ENCODE data around the gene ZNF808. TPM values are rescaled to one million over a fixed set of nuclear protein-coding genes. Genes with fewer than 3 reads are reported as not detected.

The ZNF808 gene
- total and polyA plus RNA-seq, 9 of the 15 experiments (the other 6 are each of a cell fraction or from before 2014, with no cell fraction given), result 3.1 to 20.1 (median 10.9) TPM

GRCh38 chr19:52584736-52585440 lies 57.4 kb downstream of the ZNF808 start (continued):
- TF ChIP-seq MEF2D (tag; conservative IDR thresholded peaks at IDR 0.05; ENCODE audit: low read depth), result no peak
- TF ChIP-seq ZNF217 (CRISPR knock-in tag; IDR thresholded peaks at IDR 0.05), result no peak

DNA sequence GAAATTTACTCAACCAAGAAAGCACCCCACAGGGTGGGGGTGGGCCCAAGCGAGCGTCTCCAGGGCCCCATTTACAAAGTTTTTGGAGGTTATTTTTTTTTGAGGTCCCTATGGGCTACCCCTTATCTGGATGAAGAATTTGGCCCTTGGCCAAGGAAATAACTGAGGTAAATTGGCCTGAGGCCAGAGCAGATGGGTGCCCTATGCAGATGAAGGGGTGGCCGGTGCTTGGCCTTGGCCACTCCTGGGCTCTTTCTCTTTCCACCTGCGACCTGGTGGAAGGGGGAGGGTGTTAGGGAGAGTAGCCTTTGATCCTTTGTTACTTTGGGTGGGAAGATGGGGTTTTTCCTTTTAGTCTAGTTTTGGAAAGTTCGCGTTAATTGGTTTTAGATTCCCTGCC lies 58.1 kb downstream of the ZNF808 start:
- ATAC-seq (no peak), DNase-seq (ENCODE audit: extremely low read depth in 1 of 4, low spot score in 3 of 4) (no peak), FAIRE-seq (no peak)
- ChIA-PET POLR2A (no interaction called here), CTCF (ENCODE audit: low intra/inter-chr PET ratio) (no interaction called here)
- WGBS (ENCODE audit: insufficient coverage, low coverage, missing lambda C conversion rate), result 92% methylated on average over 6 of the region's 6 CpGs
- H3K27me3 ChIP-seq (ENCODE audit: control insufficient read depth in 2 of 2, insufficient read depth in 2 of 2, low read length in 2 of 2), result no peaks in the 10 kb centered on the region
- H3K79me2 ChIP-seq (ENCODE audit: control insufficient read depth, insufficient read depth, low read length), result no peaks in the 10 kb centered on the region
- BruUV-seq (replicated peaks), result no TSS peak
- in situ Hi-C loops (cut with MboI), result no loop called here
- no peaks in the 10 kb centered on the region; a peak in 1 of 5 replicates for H3K4me1 ChIP-seq (replicated peaks in 1 of 2; ENCODE audit: control insufficient read depth in 2 of 2, insufficient read depth in 2 of 2, low read length in 2 of 2)
- H3K4me2 ChIP-seq (ENCODE audit: insufficient read depth, low read length), result no peak overlapping the region
- intact Hi-C loops (cut with micrococcal nuclease), result no loop called here
- no peaks in the 10 kb centered on the region for H4K20me1 ChIP-seq (replicated peaks; ENCODE audit: control insufficient read depth, insufficient read depth, low read length)
- peaks cover 17% of the 10 kb centered on the region for H3K9me3 ChIP-seq (replicated peaks; ENCODE audit: control insufficient read depth, insufficient read depth, low read depth, low read length)
- no peaks in the 10 kb centered on the region for H3K9me1 ChIP-seq (ENCODE audit: control insufficient read depth, insufficient read depth, low read length)
- no peak overlapping the region for H2AFZ ChIP-seq (ENCODE audit: low read depth, low read length)
- H3K27ac ChIP-seq (ENCODE audit: extremely low read depth, low read depth, low read length), result no peak overlapping the region
- H3K9ac ChIP-seq (ENCODE audit: insufficient read depth in 1 of 2, low read depth in 2 of 2, low read length in 2 of 2), result no peak overlapping the region
- H3K36me3 ChIP-seq (ENCODE audit: control insufficient read depth, insufficient read depth, low read length), result peaks cover 32% of the 10 kb centered on the region
- no peak overlapping the region for H3K4me3 ChIP-seq
- no peak for TF ChIP-seq MYNN (IDR thresholded peaks at IDR 0.05)
- no peak for TF ChIP-seq MYNN (CRISPR knock-in tag; IDR thresholded peaks at IDR 0.05)
- TF ChIP-seq, protein P1, sequence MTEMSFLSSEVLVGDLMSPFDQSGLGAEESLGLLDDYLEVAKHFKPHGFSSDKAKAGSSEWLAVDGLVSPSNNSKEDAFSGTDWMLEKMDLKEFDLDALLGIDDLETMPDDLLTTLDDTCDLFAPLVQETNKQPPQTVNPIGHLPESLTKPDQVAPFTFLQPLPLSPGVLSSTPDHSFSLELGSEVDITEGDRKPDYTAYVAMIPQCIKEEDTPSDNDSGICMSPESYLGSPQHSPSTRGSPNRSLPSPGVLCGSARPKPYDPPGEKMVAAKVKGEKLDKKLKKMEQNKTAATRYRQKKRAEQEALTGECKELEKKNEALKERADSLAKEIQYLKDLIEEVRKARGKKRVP (CRISPR knock-in tag; IDR thresholded peaks at IDR 0.05), result no peak
- peak; percentile 89 for TF ChIP-seq NFIC (IDR thresholded peaks at IDR 0.05)
- TF ChIP-seq NFIX (CRISPR knock-in tag; IDR thresholded peaks at IDR 0.05; ENCODE audit: low read depth), result 0 out of 2 replicates have a peak, but pooled peaks have one; percentile 29
- TF ChIP-seq POLR2AphosphoS5 (IDR thresholded peaks at IDR 0.05; ENCODE audit: control insufficient read depth, insufficient read depth, low read depth, low read length), result peak; percentile 33; the same call in 1 of the 2 replicates
